Activated T-cell treated with anti-CD3 and anti-CD28 coated beads, Interleukin-2, amount 50 U/mL, for 24 hours (primary cell): Measurements from ENCODE around the gene LMNTD2.

ENCODE experiments used
- DNase-seq: peaks from one replicate; pipeline ENCODE4 v3.0.0-alpha.2; 2020
- H3K27ac Mint-ChIP-seq: 2 replicates; pipeline ENCODE4 v1.8.0; 2020; ENCODE audit warnings: mild to moderate bottlenecking, mixed read lengths
- H3K27me3 Mint-ChIP-seq: 2 replicates; pipeline ENCODE4 v1.8.0; 2020; ENCODE audit warnings: mixed read lengths
- H3K36me3 Mint-ChIP-seq: 2 replicates; pipeline ENCODE4 v1.8.0; 2020; ENCODE audit warnings: low read depth, mixed read lengths
- H3K4me1 Mint-ChIP-seq: 2 replicates; pipeline ENCODE4 v1.8.0; 2020; ENCODE audit warnings: low read depth, mixed read lengths
- H3K4me3 Mint-ChIP-seq: 2 replicates; pipeline ENCODE4 v1.8.0; 2020; ENCODE audit warnings: mild to moderate bottlenecking, moderate library complexity, mixed read lengths
- H3K9me3 Mint-ChIP-seq: 2 replicates; pipeline ENCODE4 v1.8.0; 2020; ENCODE audit warnings: mixed read lengths

The LMNTD2 gene

GRCh38 chr11:539971-540481, 20.5 kb downstream of the LMNTD2 start:
- Mint-ChIP-seq H3K9me3 (no peaks in the 10 kb centered on the region), H3K27ac (no peak overlapping the region)

DNA sequence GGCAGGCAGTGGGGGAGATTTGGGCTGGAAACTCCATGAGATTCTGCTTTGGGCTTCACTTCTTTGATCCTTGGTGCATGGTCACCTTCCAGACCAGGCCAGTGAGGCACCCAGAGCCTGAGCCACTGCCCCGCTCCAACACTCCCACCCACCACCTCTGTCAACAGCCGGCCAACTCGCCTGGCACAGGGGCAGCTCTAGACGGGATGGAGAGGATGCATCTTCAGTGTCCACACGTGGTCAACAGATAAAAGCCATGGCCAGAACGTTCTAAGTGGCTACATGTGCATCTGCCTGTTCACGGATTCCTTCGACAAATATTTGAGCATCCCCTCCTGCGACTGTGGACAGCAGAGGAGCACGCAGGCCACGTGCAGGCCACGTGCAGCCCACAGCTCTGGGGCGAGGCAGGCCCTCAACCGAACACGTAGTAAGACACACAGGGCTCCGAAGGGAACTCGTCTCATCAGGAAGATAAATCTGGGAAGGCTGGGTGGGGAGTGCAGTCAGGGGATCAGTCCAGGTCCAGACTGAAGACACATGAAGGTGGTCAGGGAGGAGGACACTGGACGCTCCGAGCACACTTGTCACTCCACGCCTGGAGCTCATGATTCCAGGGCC, 22.0 kb downstream of the LMNTD2 start:
- no peak for DNase-seq
- peaks cover 5% of the 10 kb centered on the region for H3K36me3 Mint-ChIP-seq
- no peaks in the 10 kb centered on the region for H3K9me3 Mint-ChIP-seq
- H3K4me1 Mint-ChIP-seq = peaks cover 22% of the 10 kb centered on the region
- H3K4me3 Mint-ChIP-seq = no peak overlapping the region
- no peaks in the 10 kb centered on the region for H3K27me3 Mint-ChIP-seq
- peak overlapping the region; percentile 37 for H3K27ac Mint-ChIP-seq

More at GRCh38 chr11:539971-540481, 20.5 kb downstream of the LMNTD2 start:
- no peaks in the 10 kb centered on the region for H3K27me3 Mint-ChIP-seq
- no peak overlapping the region for H3K4me3 Mint-ChIP-seq
- peaks cover 18% of the 10 kb centered on the region for H3K4me1 Mint-ChIP-seq
- DNase-seq = no peak
- H3K36me3 Mint-ChIP-seq = peaks cover 1% of the 10 kb centered on the region

DNA sequence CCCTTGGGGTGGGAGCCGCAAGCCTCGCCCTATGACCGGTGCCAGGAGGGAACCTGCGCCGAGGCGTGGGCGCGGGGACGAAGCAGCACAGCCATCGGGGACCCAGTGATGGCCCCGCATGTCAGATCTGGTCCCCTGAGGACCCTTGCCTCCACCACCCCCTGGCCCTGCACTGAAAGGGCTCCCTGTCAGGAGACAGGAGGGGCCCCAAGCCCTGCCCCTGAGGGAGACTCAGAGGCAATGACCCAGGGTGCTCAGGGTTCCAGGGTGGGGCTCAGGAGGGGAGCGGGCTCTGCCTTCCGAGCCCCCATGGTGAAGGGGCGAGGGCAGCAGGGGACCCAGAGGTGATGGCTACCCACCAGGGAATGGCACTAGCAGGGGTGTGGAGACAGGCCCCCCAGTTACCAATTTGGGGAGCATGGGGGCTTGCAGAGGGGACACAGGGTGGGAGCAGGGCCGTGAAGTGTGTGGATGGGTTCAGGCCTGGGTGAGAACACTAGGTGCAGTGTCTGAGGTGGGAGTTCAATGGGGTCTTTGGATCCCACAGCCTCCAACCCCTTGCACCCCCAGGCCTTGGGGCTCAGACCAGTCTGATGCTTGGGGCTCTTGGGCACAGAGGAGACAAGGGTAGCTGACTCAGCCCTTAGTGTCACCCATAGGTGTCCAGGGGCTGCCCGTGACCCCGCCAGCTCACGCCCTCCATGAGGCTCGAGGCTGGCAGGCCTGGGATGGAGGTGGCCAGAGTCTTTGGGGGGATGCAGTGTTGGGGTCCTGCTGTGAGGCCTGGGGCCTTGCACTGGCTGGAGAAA, 22.7 kb downstream of the LMNTD2 start:
- DNase-seq = no peak
- Mint-ChIP-seq H3K36me3 (peaks cover 8% of the 10 kb centered on the region), H3K4me3 (peak overlapping the region; percentile 86), H3K9me3 (no peaks in the 10 kb centered on the region), H3K4me1 (peaks cover 22% of the 10 kb centered on the region), H3K27ac (peak overlapping the region; percentile 64), H3K27me3 (no peaks in the 10 kb centered on the region)

GRCh38 chr11:536841-537621, 23.5 kb downstream of the LMNTD2 start, which contains the start of gene LRRC56:
LRRC56 (plus strand) TSS chr11:537527; CDS start chr11:540685, 3,158 bp downstream.
- Mint-ChIP-seq H3K4me1 (peaks cover 22% of the 10 kb centered on the region), H3K27ac (peak within 1 kb of the TSS; percentile 92), H3K9me3 (no peaks in the 10 kb centered on the region), H3K36me3 (peaks cover 12% of the 10 kb centered on the region), H3K4me3 (peak within 1 kb of the TSS; percentile 86), H3K27me3 (no peaks in the 10 kb centered on the region)
- DNase-seq = peak; percentile 96

DNA sequence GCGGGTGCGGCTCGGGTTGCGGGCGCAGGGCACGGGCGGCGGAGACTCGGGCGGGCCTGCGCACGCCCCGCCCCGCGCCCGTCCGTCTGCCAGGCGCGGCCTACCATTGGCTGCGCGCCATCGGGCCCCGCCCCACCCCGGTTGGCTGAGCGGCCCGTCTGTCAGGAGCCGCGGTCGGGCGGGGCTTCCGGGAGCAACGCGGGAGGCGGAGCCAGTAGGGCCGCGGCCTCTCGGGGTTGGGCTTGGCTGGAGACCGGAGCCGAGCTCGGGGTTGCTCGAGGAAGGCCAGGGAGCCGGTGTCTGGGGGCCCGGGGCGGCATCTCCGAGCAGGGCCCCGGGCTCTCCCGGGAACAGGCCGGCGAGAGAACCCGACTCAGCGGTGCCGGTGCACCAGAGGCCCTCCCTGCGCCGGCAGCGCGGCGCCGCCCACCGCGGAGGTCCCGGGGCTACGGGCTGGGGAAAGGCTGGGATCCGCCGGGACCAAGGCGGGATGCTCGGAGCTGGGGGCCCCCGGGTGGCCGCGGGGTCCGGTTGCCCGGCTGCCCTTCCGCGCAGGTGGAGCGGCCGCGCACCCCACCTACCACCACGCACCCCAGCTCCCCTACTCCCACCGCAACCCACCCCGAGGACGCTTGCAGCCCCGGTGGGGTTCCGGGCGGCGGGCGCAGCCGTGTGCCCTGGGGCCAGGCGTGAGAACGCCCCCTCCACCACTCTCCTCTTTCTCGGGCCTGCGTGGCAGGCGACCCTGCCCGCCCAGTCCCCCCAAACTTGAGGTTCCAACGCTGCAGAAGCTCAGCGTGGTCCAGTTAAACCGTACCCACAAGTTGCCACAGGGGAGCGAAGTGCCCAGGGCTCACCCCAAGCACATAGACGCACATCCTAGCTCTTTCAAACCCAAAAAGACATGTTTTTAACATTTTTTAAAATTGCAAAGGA, 24.8 kb downstream of the LMNTD2 start, which contains the start of gene HRAS:
Gene HRAS (minus strand): TSS at position 58 of the 936 bp plus-strand sequence.
- Mint-ChIP-seq H3K36me3 (peaks cover 18% of the 10 kb centered on the region), H3K27me3 (no peaks in the 10 kb centered on the region), H3K9me3 (no peaks in the 10 kb centered on the region), H3K4me3 (peak within 1 kb of the TSS; percentile 86), H3K4me1 (peaks cover 22% of the 10 kb centered on the region), H3K27ac (peak within 1 kb of the TSS; percentile 92)
- peak; percentile 97 for DNase-seq

- H3K4me3 Mint-ChIP-seq = no peak overlapping the region
These were observed 25.4 kb downstream of the LMNTD2 start for GRCh38 chr11:535210-535518.

DNA sequence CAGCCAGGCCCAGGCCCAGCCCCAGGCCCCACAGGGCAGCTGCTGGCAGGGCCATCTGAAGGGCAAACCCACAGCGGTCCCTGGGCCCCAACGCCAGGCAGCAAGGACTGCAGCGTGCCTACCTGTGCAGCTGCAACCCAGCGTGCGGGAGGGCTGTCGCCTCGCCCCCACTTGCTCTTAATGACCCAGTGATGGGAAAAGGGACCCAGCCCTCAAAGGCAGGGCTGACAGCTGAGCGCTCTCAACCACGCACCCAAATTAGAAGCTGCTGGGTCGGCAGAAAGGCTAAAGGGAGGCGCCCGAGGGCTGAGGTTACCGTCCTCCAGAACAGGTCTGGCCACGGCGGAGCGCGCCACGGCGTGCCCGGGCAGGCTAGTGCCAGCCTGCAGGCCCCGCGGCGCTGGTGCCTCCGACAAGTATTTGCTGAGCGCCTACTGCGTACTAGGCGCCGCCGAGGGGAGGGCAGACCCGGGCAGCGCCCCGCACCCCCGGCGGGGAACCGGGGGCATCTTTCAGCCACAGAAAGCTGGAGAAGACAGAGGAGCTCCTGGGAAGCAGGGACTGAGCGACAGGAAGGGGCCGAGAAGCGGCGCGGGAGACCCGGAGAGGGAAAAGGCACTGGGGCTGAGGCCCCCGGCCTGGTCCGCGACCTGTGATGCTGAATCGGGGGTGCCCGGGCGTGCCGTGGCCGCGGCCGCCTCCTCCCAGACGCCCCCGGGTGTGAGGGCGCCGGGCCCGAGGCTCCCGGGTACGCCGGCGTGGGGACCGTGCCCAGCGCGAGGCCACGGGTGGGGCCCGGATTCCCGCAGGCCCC, 25.9 kb downstream of the LMNTD2 start:
- Mint-ChIP-seq H3K4me3 (peak overlapping the region; percentile 82), H3K27ac (peak overlapping the region; percentile 68), H3K27me3 (no peaks in the 10 kb centered on the region), H3K4me1 (peaks cover 22% of the 10 kb centered on the region), H3K9me3 (no peaks in the 10 kb centered on the region), H3K36me3 (peaks cover 22% of the 10 kb centered on the region)
- peak; percentile 65 for DNase-seq

More at GRCh38 chr11:535210-535518, 25.4 kb downstream of the LMNTD2 start:
- Mint-ChIP-seq H3K27ac (no peak overlapping the region), H3K4me1 (peaks cover 22% of the 10 kb centered on the region), H3K27me3 (no peaks in the 10 kb centered on the region), H3K9me3 (no peaks in the 10 kb centered on the region), H3K36me3 (peaks cover 19% of the 10 kb centered on the region)
- DNase-seq = no peak

DNA sequence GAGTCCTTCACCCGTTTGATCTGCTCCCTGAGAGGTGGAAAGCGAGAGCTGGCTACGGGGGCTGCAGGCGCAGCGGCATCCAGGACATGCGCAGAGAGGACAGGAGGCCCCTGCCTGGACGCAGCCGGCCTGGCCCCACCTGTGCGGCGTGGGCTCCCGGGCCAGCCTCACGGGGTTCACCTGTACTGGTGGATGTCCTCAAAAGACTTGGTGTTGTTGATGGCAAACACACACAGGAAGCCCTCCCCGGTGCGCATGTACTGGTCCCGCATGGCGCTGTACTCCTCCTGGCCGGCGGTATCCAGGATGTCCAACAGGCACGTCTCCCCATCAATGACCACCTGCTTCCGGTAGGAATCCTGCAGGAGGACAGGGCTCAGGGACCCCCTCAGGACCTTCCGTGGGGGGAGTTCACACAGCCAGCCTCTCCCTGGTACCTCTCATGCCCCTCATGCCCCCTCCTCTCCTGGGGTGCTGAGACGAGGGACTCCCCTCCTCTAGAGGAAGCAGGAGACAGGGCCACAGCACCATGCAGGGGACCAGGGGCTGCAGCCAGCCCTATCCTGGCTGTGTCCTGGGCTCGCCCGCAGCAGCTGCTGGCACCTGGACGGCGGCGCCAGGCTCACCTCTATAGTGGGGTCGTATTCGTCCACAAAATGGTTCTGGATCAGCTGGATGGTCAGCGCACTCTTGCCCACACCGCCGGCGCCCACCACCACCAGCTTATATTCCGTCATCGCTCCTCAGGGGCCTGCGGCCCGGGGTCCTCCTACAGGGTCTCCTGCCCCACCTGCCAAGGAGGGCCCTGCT, 26.7 kb downstream of the LMNTD2 start:
- Mint-ChIP-seq H3K4me1 (peaks cover 22% of the 10 kb centered on the region), H3K27ac (no peak overlapping the region)

GRCh38 chr11:532986-533585, 27.5 kb downstream of the LMNTD2 start:
- no peak overlapping the region for H3K4me3 Mint-ChIP-seq

More for the DNA sequence above, 26.7 kb downstream of the LMNTD2 start:
- DNase-seq = no peak
- Mint-ChIP-seq H3K27me3 (no peaks in the 10 kb centered on the region), H3K4me3 (peak overlapping the region; percentile 82), H3K36me3 (peaks cover 25% of the 10 kb centered on the region), H3K9me3 (no peaks in the 10 kb centered on the region)

DNA sequence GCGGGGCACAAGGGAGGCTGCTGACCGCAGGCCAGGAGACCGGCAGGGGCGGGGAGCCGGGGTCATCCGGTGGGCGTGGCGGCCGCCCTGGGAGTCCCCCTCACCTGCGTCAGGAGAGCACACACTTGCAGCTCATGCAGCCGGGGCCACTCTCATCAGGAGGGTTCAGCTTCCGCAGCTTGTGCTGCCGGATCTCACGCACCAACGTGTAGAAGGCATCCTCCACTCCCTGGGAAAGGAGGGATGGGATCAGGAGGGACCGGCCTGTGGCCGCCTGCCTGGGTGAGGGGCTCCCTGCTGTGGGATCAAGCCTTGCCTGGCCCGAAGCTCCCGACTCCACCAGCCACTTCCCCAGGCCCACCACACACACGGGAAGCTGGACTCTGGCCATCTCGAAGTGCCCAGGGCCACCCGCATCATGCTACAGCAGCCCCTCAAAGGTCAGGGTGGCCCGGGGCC, 28.0 kb downstream of the LMNTD2 start:
- no peak for DNase-seq
- H3K27ac Mint-ChIP-seq = no peak overlapping the region
- H3K9me3 Mint-ChIP-seq = no peaks in the 10 kb centered on the region
- H3K27me3 Mint-ChIP-seq = no peaks in the 10 kb centered on the region
- peaks cover 25% of the 10 kb centered on the region for H3K36me3 Mint-ChIP-seq
- H3K4me1 Mint-ChIP-seq = peaks cover 13% of the 10 kb centered on the region
- no peak overlapping the region for H3K4me3 Mint-ChIP-seq

More at GRCh38 chr11:532986-533585, 27.5 kb downstream of the LMNTD2 start:
- Mint-ChIP-seq H3K4me1 (peaks cover 19% of the 10 kb centered on the region), H3K36me3 (peaks cover 25% of the 10 kb centered on the region), H3K27me3 (no peaks in the 10 kb centered on the region), H3K27ac (no peak overlapping the region), H3K9me3 (no peaks in the 10 kb centered on the region)
- no peak for DNase-seq

DNA sequence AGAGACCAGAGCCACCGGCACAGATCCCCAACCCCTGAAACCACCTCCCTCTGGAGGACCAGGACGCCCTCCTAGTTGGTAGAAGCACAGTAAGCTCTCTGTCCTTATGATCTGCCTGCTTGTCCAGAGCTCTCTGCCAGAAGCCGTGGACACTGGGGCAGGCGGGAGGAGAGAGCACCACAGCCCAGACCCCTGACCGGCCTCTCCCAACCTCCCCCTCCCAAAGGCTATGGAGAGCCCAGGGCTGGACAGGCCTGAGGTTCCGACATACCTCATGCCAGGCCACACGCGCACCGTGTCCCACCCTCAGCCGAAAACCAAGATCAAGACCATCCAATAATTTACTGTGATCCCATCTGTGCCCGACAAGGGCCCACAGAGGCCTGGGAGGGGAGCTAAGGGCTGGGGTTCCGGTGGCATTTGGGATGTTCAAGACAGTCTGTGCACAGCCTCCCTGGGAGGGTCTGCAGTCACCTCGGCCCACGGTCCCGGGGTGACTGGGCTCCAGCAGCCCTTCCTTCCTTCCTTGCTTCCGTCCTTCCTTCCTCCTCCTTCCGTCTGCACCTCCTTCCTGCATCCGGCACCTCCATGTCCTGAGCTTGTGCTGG, 28.5 kb downstream of the LMNTD2 start:
- no peak for DNase-seq
- peaks cover 9% of the 10 kb centered on the region for H3K4me1 Mint-ChIP-seq
- no peaks in the 10 kb centered on the region for H3K27me3 Mint-ChIP-seq
- peak overlapping the region; percentile 41 for H3K27ac Mint-ChIP-seq
- peak overlapping the region; percentile 16 for H3K4me3 Mint-ChIP-seq
- H3K36me3 Mint-ChIP-seq = peaks cover 25% of the 10 kb centered on the region
- no peaks in the 10 kb centered on the region for H3K9me3 Mint-ChIP-seq
